ENCODE data around the gene NHERF2.

DNA sequence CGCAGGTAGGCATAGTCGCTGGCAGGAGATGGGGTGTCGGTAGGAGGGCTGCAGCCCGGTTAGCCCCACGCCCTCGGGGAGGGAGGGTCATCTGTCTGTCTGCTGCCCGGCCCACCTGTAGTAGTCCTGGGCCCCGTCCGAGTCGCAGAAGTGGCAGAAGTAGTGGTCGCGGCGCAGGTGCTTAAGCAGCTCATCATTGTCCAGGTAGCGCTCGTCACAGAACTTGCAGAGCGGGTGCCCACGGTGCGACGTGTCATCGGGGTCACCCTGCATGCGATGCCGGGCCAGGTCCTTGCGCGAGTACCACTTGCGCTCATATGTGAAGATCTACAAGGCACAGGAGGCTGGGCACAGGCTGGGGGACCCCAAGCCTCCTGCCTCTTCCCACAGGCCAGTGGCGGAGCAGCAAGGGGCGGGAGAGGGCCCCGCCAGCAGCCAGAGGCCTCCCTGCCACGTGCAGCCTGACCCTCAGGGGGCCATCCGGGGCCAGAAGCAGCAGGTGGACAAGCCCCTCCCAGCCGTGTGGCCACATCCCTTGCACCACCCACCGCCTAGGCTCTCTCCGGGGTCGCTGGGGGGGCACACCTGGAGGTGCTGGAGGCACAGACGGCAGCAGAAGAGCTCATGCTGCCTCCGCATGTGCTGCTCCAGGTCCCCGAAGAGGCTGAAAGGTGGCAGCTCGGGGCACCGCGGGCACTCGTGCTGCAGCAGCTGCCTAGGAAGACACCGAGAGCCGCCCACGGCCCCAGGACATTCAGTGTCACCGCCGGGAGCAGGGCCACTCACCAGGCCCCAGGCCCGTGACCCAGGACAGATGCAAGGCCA is 24.1 kb upstream of the NHERF2 start:
- TF ChIP-seq, protein P1, sequence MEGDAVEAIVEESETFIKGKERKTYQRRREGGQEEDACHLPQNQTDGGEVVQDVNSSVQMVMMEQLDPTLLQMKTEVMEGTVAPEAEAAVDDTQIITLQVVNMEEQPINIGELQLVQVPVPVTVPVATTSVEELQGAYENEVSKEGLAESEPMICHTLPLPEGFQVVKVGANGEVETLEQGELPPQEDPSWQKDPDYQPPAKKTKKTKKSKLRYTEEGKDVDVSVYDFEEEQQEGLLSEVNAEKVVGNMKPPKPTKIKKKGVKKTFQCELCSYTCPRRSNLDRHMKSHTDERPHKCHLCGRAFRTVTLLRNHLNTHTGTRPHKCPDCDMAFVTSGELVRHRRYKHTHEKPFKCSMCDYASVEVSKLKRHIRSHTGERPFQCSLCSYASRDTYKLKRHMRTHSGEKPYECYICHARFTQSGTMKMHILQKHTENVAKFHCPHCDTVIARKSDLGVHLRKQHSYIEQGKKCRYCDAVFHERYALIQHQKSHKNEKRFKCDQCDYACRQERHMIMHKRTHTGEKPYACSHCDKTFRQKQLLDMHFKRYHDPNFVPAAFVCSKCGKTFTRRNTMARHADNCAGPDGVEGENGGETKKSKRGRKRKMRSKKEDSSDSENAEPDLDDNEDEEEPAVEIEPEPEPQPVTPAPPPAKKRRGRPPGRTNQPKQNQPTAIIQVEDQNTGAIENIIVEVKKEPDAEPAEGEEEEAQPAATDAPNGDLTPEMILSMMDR (IDR thresholded peaks at IDR 0.05) = no peak
- TF ChIP-seq POLR2A (IDR thresholded peaks at IDR 0.05) = no peak
